ENCODE measurements around the gene HFE. TPM values are rescaled to one million over a fixed set of nuclear protein-coding genes. Genes with fewer than 3 reads are reported as not detected.
A peak's percentile ranks its signal among the peaks of the same experiment; 100 is the strongest.

HFE gene
- total RNA-seq, 1 experiment from 2014 or later, result 5.7 TPM

GRCh38 chr6:26088344-26088743 is 1.1 kb downstream of the HFE start:
- H3K27me3 ChIP-seq (replicated peaks; ENCODE audit: control insufficient read depth, insufficient read depth, low read length), result no peaks in the 10 kb centered on the region
- DNase-seq, result no peak
- H3K36me3 ChIP-seq (ENCODE audit: control insufficient read depth, insufficient read depth, low read length), result no peaks in the 10 kb centered on the region
- ChIA-PET CTCF (interaction anchor here (1.1 kb wide), 1 partner anchor 22 kb away, joined by 3 read pairs; no protein-coding TSS in a partner anchor), POLR2A (interaction anchor here (1.0 kb wide), 1 partner anchor 9 kb away, joined by 7 read pairs; no protein-coding TSS in a partner anchor)
- H3K4me1 Mint-ChIP-seq (ENCODE audit: low read depth, unreplicated experiment), result peaks cover 20% of the 10 kb centered on the region
- H3K9me3 ChIP-seq, result no peaks in the 10 kb centered on the region
- H3K27ac Mint-ChIP-seq (ENCODE audit: unreplicated experiment), result peak overlapping the region; percentile 45
- intact Hi-C loops (cut with micrococcal nuclease; ENCODE audit: unreplicated experiment), result no loop called here
- peak overlapping the region; percentile 88 for H3K4me3 Mint-ChIP-seq (ENCODE audit: unreplicated experiment)
- no peaks in the 10 kb centered on the region for H3K4me1 ChIP-seq
- H3K4me3 ChIP-seq (ENCODE audit: low read depth, low read length), result peak overlapping the region; percentile 72; the same call in 1 of the 2 replicates
- no peaks in the 10 kb centered on the region for H3K27me3 Mint-ChIP-seq (ENCODE audit: insufficient read depth, unreplicated experiment)
- TF ChIP-seq CTCF (IDR thresholded peaks at IDR 0.05; ENCODE audit: insufficient read depth in 1 of 2, low read depth in 1 of 2, low read length in 1 of 2, severe bottlenecking in 1 of 2, unreplicated experiment in 1 of 2), result no peak
- TSS peak; percentile 76 for BruUV-seq (replicated peaks)
- no peaks in the 10 kb centered on the region for H3K9me3 Mint-ChIP-seq (ENCODE audit: unreplicated experiment)
- H3K36me3 Mint-ChIP-seq (ENCODE audit: insufficient read depth, unreplicated experiment), result peaks cover 20% of the 10 kb centered on the region

DNA sequence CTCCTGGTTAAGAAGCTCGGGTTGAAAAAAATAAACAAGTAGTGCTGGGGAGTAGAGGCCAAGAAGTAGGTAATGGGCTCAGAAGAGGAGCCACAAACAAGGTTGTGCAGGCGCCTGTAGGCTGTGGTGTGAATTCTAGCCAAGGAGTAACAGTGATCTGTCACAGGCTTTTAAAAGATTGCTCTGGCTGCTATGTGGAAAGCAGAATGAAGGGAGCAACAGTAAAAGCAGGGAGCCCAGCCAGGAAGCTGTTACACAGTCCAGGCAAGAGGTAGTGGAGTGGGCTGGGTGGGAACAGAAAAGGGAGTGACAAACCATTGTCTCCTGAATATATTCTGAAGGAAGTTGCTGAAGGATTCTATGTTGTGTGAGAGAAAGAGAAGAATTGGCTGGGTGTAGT is 2.0 kb downstream of the HFE start:
- BruUV-seq (replicated peaks), result no TSS peak
- Mint-ChIP-seq H3K36me3 (ENCODE audit: insufficient read depth, unreplicated experiment) (peaks cover 20% of the 10 kb centered on the region), H3K9me3 (ENCODE audit: unreplicated experiment) (no peaks in the 10 kb centered on the region), H3K4me3 (ENCODE audit: unreplicated experiment) (no peak overlapping the region), H3K27ac (ENCODE audit: unreplicated experiment) (peak overlapping the region; percentile 45), H3K4me1 (ENCODE audit: low read depth, unreplicated experiment) (peaks cover 20% of the 10 kb centered on the region), H3K27me3 (ENCODE audit: insufficient read depth, unreplicated experiment) (no peaks in the 10 kb centered on the region)
- TF ChIP-seq CTCF (IDR thresholded peaks at IDR 0.05; ENCODE audit: insufficient read depth in 1 of 2, low read depth in 1 of 2, low read length in 1 of 2, severe bottlenecking in 1 of 2, unreplicated experiment in 1 of 2), result no peak
- DNase-seq, result no peak
- ChIA-PET CTCF (no interaction called here), POLR2A (no interaction called here)
- intact Hi-C loops (cut with micrococcal nuclease; ENCODE audit: unreplicated experiment), result no loop called here
- no peaks in the 10 kb centered on the region for H3K9me3 ChIP-seq
- H3K36me3 ChIP-seq (ENCODE audit: control insufficient read depth, insufficient read depth, low read length), result no peaks in the 10 kb centered on the region
- H3K27me3 ChIP-seq (replicated peaks; ENCODE audit: control insufficient read depth, insufficient read depth, low read length), result no peaks in the 10 kb centered on the region
- H3K4me1 ChIP-seq, result no peaks in the 10 kb centered on the region
- H3K4me3 ChIP-seq (ENCODE audit: low read depth, low read length), result no peak overlapping the region

- no peak for DNase-seq
- BruUV-seq (replicated peaks), result no TSS peak
- H3K4me3 ChIP-seq (ENCODE audit: low read depth, low read length), result no peak overlapping the region
- Mint-ChIP-seq H3K27ac (ENCODE audit: unreplicated experiment) (no peak overlapping the region), H3K9me3 (ENCODE audit: unreplicated experiment) (no peaks in the 10 kb centered on the region), H3K4me1 (ENCODE audit: low read depth, unreplicated experiment) (peaks cover 21% of the 10 kb centered on the region), H3K36me3 (ENCODE audit: insufficient read depth, unreplicated experiment) (peaks cover 20% of the 10 kb centered on the region), H3K27me3 (ENCODE audit: insufficient read depth, unreplicated experiment) (no peaks in the 10 kb centered on the region), H3K4me3 (ENCODE audit: unreplicated experiment) (no peak overlapping the region)
- TF ChIP-seq CTCF (IDR thresholded peaks at IDR 0.05; ENCODE audit: insufficient read depth in 1 of 2, low read depth in 1 of 2, low read length in 1 of 2, severe bottlenecking in 1 of 2, unreplicated experiment in 1 of 2), result no peak
- POLR2A ChIA-PET, result interaction anchor here (0.5 kb wide), 1 partner anchor 70 kb away, joined by 3 read pairs; no protein-coding TSS in a partner anchor
- CTCF ChIA-PET, result no interaction called here
- H3K27me3 ChIP-seq (replicated peaks; ENCODE audit: control insufficient read depth, insufficient read depth, low read length), result no peaks in the 10 kb centered on the region
- H3K36me3 ChIP-seq (ENCODE audit: control insufficient read depth, insufficient read depth, low read length), result no peaks in the 10 kb centered on the region
- no peaks in the 10 kb centered on the region for H3K9me3 ChIP-seq
- peaks cover 10% of the 10 kb centered on the region for H3K4me1 ChIP-seq
- intact Hi-C loops (cut with micrococcal nuclease; ENCODE audit: unreplicated experiment), result no loop called here
These were observed 5.2 kb downstream of the HFE start for GRCh38 chr6:26092443-26092842.
